CD14-positive monocyte (primary cell): ENCODE data around the gene ARID3B. TPM values are rescaled to one million over a fixed set of nuclear protein-coding genes. Genes with fewer than 3 reads are reported as not detected.
A peak's percentile ranks its signal among the peaks of the same experiment; 100 is the strongest.

Experiments
- DNase-seq, 3 donors: peaks; one replicate each; pipeline ENCODE4 v3.0.0-alpha.2; 2011 to 2022
- H2AFZ ChIP-seq: 2 replicates; pipeline ENCODE4 v1.6.0; 2012; ENCODE audit warnings: mild to moderate bottlenecking, low read depth, low read length, inconsistent platforms; ENCODE audit not compliant: insufficient read depth, poor library complexity, severe bottlenecking
- H3K27ac ChIP-seq, 2 donors: 1 replicate in 1 of 2; 2 replicates in 1 of 2; pipeline ENCODE4 v1.5.1; 2012 to 2013; ENCODE audit warnings: low read length in 2 of 2, control low read depth in 1 of 2, inconsistent platforms in 1 of 2, low read depth in 1 of 2, mild to moderate bottlenecking in 1 of 2
- H3K27me3 ChIP-seq, 2 donors: one replicate each; pipeline versions ENCODE4 v1.6.0 to v1.6.1; 2011 to 2013; ENCODE audit warnings: low read length in 2 of 2; ENCODE audit not compliant: control insufficient read depth in 2 of 2, insufficient read depth in 2 of 2
- H3K36me3 ChIP-seq, 2 donors: replicated peaks in 1 of 2; 1 replicate in 1 of 2; 2 replicates in 1 of 2; pipeline versions ENCODE4 v1.5.1 to v1.6.1; 2012 to 2013; ENCODE audit warnings: low read length in 2 of 2, control low read depth in 1 of 2, inconsistent platforms in 1 of 2, mild to moderate bottlenecking in 1 of 2; ENCODE audit not compliant: insufficient read depth in 2 of 2, control insufficient read depth in 1 of 2
- H3K4me1 ChIP-seq, 2 donors: 1 replicate in 1 of 2; 2 replicates in 1 of 2; pipeline versions ENCODE4 v1.5.1 to v1.6.1; 2012 to 2013; ENCODE audit warnings: low read length in 2 of 2, control low read depth in 1 of 2, inconsistent platforms in 1 of 2, mild to moderate bottlenecking in 1 of 2, moderate library complexity in 1 of 2; ENCODE audit not compliant: insufficient read depth in 2 of 2, control insufficient read depth in 1 of 2
- H3K4me2 ChIP-seq: replicated peaks from 2 replicates; pipeline ENCODE3; 2012; ENCODE audit warnings: low read length, moderate library complexity, mild to moderate bottlenecking; ENCODE audit not compliant: poor library complexity, severe bottlenecking; ENCODE audit errors: extremely low read depth
- H3K4me3 ChIP-seq, 3 experiments: fragments of 200-600 bp in 1 of 3; sonication (generic) in 1 of 3; replicated peaks in 1 of 3; 1 replicate in 2 of 3; 2 replicates in 1 of 3; pipeline ENCODE4 v1.5.1; 2011 to 2013; ENCODE audit warnings: low read length in 3 of 3, mild to moderate bottlenecking in 3 of 3, control low read depth in 2 of 3, low read depth in 2 of 3, inconsistent platforms in 1 of 3, moderate library complexity in 1 of 3
- H3K79me2 ChIP-seq: 2 replicates; pipeline ENCODE4 v1.6.0; 2012; ENCODE audit warnings: mild to moderate bottlenecking, control low read depth, inconsistent platforms, low read length, moderate library complexity; ENCODE audit not compliant: insufficient read depth
- H3K9ac ChIP-seq: 2 replicates; pipeline ENCODE4 v1.6.0; 2017; ENCODE audit warnings: low read length, mild to moderate bottlenecking; ENCODE audit not compliant: insufficient read depth, poor library complexity, severe bottlenecking
- H3K9me3 ChIP-seq, 2 donors: replicated peaks in 1 of 2; 1 replicate in 1 of 2; 2 replicates in 1 of 2; pipeline versions ENCODE4 v1.5.1 to v1.6.1; 2012 to 2013; ENCODE audit warnings: low read length in 2 of 2, control low read depth in 1 of 2; ENCODE audit not compliant: control insufficient read depth in 1 of 2, insufficient read depth in 1 of 2
- H4K20me1 ChIP-seq: 2 replicates; pipeline ENCODE4 v1.6.0; 2012; ENCODE audit warnings: mild to moderate bottlenecking, low read length, control low read depth, moderate library complexity; ENCODE audit not compliant: insufficient read depth
- H3K27ac Mint-ChIP-seq, 7 donors: one replicate each; pipeline ENCODE4 v1.8.0; 2020; ENCODE audit warnings: mild to moderate bottlenecking in 7 of 7, mixed read lengths in 7 of 7, moderate library complexity in 6 of 7, inconsistent platforms in 2 of 7
- H3K27me3 Mint-ChIP-seq, 3 donors: one replicate each; pipeline ENCODE4 v1.8.0; 2021 to 2022; ENCODE audit warnings: low read depth in 3 of 3, mild to moderate bottlenecking in 3 of 3, mixed read lengths in 3 of 3, moderate library complexity in 3 of 3, inconsistent platforms in 1 of 3
- H3K36me3 Mint-ChIP-seq, 2 donors: one replicate each; pipeline ENCODE4 v1.8.0; 2020; ENCODE audit warnings: mixed read lengths in 2 of 2, inconsistent platforms in 1 of 2, mild to moderate bottlenecking in 1 of 2
- H3K4me1 Mint-ChIP-seq: one replicate; pipeline ENCODE4 v1.8.0; 2020; ENCODE audit warnings: mild to moderate bottlenecking, mixed read lengths
- H3K4me3 Mint-ChIP-seq, 2 donors: one replicate each; pipeline ENCODE4 v1.8.0; 2020; ENCODE audit warnings: mild to moderate bottlenecking in 2 of 2, mixed read lengths in 2 of 2, moderate library complexity in 1 of 2
- H3K9me3 Mint-ChIP-seq, 7 donors: one replicate each; pipeline ENCODE4 v1.8.0; 2020 to 2022; ENCODE audit warnings: mixed read lengths in 7 of 7, mild to moderate bottlenecking in 6 of 7, moderate library complexity in 6 of 7, inconsistent platforms in 2 of 7
- WGBS: methylation state at CpG from one replicate; pipeline ENCODE4 v1.1.5; 2013; ENCODE audit warnings: missing lambda C conversion rate; ENCODE audit not compliant: insufficient coverage; 5-methylcytosine and 5-hydroxymethylcytosine counted together
- intact Hi-C, 2 donors: fragments of 100-400 bp; cut with micrococcal nuclease; formaldehyde crosslinking; loops; one replicate each; pipeline versions ENCODE4 v1.15.0 to v1.15.1; 2023
- polyA minus RNA-seq: library from RNA; depleted of rRNA, polyadenylated mRNA; stranded (reverse); fragments of >200 nt; gene quantifications from 2 replicates; pipeline ENCODE4 v1.2.3, GENCODE V29; 2012
- polyA plus RNA-seq, 3 donors: library from polyadenylated mRNA; depleted of rRNA in 1 of 3; unstranded in 2 of 3; stranded (reverse) in 1 of 3; fragments of 300-500 nt in 2 of 3; fragments of >200 nt in 1 of 3; fragmentation: Illumina TruSeq in 2 of 3; gene quantifications; 1 replicate in 2 of 3; 2 replicates in 1 of 3; pipeline ENCODE4 v1.2.3, GENCODE V29; 2012 to 2021
- total RNA-seq, 12 experiments: library from RNA in 1 of 12; stranded (reverse) in 1 of 12; fragments of 120-200 nt in 1 of 12; gene quantifications; one replicate each; pipeline ENCODE4 v1.2.4 and lab custom pipeline; 2013 to 2026; ENCODE audit warnings: mixed read lengths in 6 of 12, inconsistent platforms in 1 of 12
- TF ChIP-seq, protein P1 (sequence below): fragments of 200-600 bp; IDR thresholded peaks from one replicate; pipeline ENCODE4 v1.8.0; 2022; ENCODE audit warnings: antibody characterized with exemption, mild to moderate bottlenecking

ARID3B gene
- 5.7 TPM for total RNA-seq (2013)
- polyA plus RNA-seq = 10 to 100 TPM in 1 of 3 donors, 1 to 10 TPM in 2; 2.3 to 17.4 (median 4.4) TPM
- polyA minus RNA-seq = 10.1 and 13.2 TPM in 2 replicates
- total RNA-seq (lab: John Stamatoyannopoulos, UW) = 6.0 to 35.9 (median 23.9) reads per million in 11 experiments

DNA sequence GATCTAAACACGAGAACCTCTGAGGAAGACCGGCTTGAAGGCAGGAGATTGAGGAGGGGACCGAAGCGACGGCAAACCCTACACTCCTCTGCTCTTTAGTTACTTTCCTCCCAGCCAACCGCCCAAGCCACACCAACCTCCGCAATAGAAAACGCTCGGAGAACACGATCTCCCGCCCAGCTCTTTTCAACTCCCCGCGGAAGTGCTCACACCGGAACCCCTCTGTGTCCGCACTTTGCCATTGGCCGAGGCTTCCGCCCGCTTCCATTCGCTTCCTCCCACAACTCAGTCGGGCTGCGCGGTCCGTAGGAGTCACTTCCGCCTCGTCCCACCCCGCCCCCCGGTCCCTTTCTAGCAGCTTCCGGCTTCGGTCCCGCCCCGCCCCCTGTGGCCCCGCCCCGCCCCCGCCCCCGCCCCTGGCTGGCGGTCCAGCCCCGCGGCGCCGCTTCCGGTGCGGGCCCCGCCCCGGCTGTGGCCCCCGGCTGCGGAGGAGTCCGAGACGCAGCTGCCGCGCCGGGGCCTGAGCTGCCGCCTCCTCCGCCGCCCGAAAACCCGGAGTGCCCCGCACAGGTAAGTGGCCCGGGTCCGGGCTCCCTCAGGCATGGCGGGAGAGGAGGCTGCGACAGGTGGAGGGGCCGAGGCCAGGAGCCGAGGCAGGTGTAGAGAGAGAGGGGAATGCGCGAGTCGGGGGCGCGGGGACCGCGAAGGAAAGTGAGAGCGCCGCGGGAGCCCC is at the start of gene ARID3B:
Gene ARID3B (plus strand): TSS at position 460 of the 733 bp plus-strand sequence. CDS start 2,717 bp downstream, outside the sequence.
- H2AFZ ChIP-seq = peak within 1 kb of the TSS; percentile 94
- peaks cover 39% of the 10 kb centered on the region for H4K20me1 ChIP-seq
- peak within 1 kb of the TSS; percentile 79 to 91 (median 84) for H3K4me3 ChIP-seq
- under 1% methylated on average over 47 of the region's 73 CpGs for WGBS
- TF ChIP-seq, protein P1, sequence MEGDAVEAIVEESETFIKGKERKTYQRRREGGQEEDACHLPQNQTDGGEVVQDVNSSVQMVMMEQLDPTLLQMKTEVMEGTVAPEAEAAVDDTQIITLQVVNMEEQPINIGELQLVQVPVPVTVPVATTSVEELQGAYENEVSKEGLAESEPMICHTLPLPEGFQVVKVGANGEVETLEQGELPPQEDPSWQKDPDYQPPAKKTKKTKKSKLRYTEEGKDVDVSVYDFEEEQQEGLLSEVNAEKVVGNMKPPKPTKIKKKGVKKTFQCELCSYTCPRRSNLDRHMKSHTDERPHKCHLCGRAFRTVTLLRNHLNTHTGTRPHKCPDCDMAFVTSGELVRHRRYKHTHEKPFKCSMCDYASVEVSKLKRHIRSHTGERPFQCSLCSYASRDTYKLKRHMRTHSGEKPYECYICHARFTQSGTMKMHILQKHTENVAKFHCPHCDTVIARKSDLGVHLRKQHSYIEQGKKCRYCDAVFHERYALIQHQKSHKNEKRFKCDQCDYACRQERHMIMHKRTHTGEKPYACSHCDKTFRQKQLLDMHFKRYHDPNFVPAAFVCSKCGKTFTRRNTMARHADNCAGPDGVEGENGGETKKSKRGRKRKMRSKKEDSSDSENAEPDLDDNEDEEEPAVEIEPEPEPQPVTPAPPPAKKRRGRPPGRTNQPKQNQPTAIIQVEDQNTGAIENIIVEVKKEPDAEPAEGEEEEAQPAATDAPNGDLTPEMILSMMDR = no peak
- Mint-ChIP-seq H3K27me3 (peaks cover 3 to 8% (median 7%) of the 10 kb centered on the region in 3 donors), H3K9me3 (peaks cover 0 to 2% (median 0%) of the 10 kb centered on the region in 7 donors), H3K4me1 (peaks cover 46% of the 10 kb centered on the region), H3K36me3 (peaks cover 21 to 32% of the 10 kb centered on the region in 2 donors), H3K4me3 (peak within 1 kb of the TSS; percentile 92 to 96), H3K27ac (peak within 1 kb of the TSS; percentile 89 to 97 (median 95))
- DNase-seq = peak; percentile 97 to 98 (median 97)
- no peaks in the 10 kb centered on the region for H3K9me3 ChIP-seq
- peak within 1 kb of the TSS; percentile 100 for H3K4me2 ChIP-seq
- intact Hi-C loops = loop anchor here (2.0 to 10.0 kb wide), 5 partner anchors 56 to 914 kb away; partner anchors contain the start of genes UBL7 (in 2 of the 2), CLK3 (in 1 of the 2) and SIN3A (in 1 of the 2)
- peaks cover 30 to 49% of the 10 kb centered on the region in 2 donors for H3K4me1 ChIP-seq
- H3K27me3 ChIP-seq = no peaks in the 10 kb centered on the region
- peak within 1 kb of the TSS; percentile 69 to 84 for H3K27ac ChIP-seq
- peak within 1 kb of the TSS; percentile 82 for H3K9ac ChIP-seq
- H3K36me3 ChIP-seq = peaks cover 0 to 9% of the 10 kb centered on the region in 2 donors
- peaks cover 34% of the 10 kb centered on the region for H3K79me2 ChIP-seq

DNA sequence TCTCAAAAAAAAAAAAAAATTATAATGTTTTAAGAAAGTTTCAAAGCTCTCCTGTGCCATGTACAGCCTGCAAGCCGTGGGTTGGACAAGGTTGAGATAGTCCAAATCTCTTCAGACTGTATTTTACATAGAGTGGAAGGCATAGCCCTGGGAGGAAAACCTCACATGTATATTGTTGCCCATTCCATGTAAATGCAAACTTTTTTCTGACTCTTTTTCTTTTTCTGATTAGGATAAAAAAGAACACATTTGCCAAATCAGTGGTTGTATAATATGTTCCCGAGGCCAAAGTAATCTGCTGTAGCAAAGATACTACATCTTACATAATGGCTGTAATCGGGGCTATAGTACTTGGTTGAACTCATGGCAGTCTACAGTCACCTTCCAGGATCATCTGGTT is 44.4 kb upstream of the ARID3B start:
- no peak overlapping the region for H3K4me3 Mint-ChIP-seq
- Histone ChIP-seq H4K20me1 (no peaks in the 10 kb centered on the region), H3K4me1 (no peaks in the 10 kb centered on the region), H2AFZ (no peak overlapping the region), H3K27ac (no peak overlapping the region), H3K27me3 (no peaks in the 10 kb centered on the region), H3K4me2 (no peak overlapping the region), H3K79me2 (no peaks in the 10 kb centered on the region), H3K36me3 (no peaks in the 10 kb centered on the region), H3K9ac (no peak overlapping the region), H3K4me3 (no peak overlapping the region), H3K9me3 (no peaks in the 10 kb centered on the region)
- intact Hi-C loops = loop anchor here in 1 of 2 donors (5.0 kb wide), 1 partner anchor 56 kb away; no protein-coding TSS in a partner anchor
- no peak for DNase-seq
- WGBS = no CpG with 5 or more reads among the region's 3 CpGs
- H3K27me3 Mint-ChIP-seq = no peaks in the 10 kb centered on the region
- TF ChIP-seq, protein P1 = no peak
- no peaks in the 10 kb centered on the region for H3K9me3 Mint-ChIP-seq
- H3K4me1 Mint-ChIP-seq = no peaks in the 10 kb centered on the region
- H3K27ac Mint-ChIP-seq = no peak overlapping the region
- H3K36me3 Mint-ChIP-seq = peaks cover 2 to 18% of the 10 kb centered on the region in 2 donors
